GM20431 (cell line): ENCODE data around the gene ISCA2.
"Not testable (repeated sequence)": the region's sequence is repeated elsewhere in the genome, so short reads cannot be mapped to it uniquely, and the experiment has no call there.

Experiments
- in situ Hi-C: fragments of 300-500 bp; cut with MseI, MboI; formaldehyde crosslinking; loops from one replicate; pipeline ENCODE4 v1.15.0; 2020; ENCODE audit warnings: low sequenced_read_pairs; ENCODE audit not compliant: unreplicated experiment

ISCA2 gene, protein sequence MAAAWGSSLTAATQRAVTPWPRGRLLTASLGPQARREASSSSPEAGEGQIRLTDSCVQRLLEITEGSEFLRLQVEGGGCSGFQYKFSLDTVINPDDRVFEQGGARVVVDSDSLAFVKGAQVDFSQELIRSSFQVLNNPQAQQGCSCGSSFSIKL

DNA sequence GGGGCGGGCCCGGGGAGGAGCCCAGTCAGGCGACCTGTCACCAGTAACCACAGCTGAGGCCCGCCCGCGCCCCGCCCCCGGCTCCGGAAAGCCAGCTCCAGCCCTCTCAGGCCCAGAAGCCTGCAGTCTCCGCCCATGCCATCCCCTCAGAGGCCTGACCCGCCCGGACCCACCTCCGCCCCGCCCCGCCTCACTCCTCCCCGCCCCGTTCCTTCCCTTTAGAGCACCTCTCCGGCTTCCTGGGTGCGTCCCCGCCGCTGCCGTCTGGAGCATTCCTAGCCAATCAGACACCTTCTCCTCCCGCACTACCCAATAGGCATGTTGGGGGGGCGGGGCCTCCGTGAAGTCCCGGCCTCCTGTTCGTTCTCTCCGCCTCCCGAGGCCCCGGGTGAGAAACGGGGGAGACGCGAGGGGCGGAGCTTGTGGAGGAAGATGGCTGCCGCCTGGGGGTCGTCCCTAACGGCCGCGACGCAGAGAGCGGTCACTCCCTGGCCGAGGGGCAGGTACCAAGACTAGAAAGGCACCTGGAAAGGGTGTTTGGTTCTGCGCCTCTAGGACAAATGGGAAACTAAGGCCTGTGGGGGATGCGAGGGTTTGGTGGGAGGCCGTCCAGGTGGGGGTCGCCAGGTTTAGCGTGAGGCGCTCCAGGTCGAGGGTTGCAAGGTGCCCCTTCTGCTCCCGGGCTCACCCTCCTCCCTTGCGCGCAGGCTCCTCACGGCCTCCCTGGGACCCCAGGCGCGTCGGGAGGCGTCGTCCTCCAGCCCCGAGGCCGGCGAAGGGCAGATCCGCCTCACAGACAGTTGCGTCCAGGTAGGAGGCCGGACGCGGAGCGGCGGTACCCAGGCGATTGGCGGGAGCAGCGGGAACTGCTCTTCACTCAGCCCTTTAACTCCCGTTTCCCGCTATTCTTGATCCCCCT lies at the start of gene ISCA2:
TSS of gene ISCA2 (plus strand) at position 423 of the 919 bp plus-strand sequence. CDS start at position 433, 10 bp downstream.
- in situ Hi-C loops, result loop anchor here (25.0 kb wide), 1 partner anchor 131 kb away; no protein-coding TSS in a partner anchor

DNA sequence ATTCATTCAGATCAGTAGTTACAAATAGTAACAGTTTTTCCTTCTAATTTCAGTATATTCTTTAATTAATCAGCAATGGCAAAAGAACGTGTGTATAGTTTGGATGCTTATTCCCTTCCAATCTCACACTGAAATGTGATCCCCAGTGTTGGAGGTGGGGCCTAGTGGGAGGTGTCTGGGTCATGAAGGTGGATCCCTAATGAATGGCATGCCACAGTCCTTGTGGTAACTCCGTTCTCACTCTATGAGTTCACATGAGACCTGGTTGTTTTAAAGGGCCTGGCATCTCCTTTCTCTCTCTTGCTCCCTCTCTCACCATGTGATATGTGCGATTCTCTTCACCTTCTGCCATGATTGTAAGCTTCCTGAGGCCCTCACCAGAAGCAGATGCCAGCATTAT lies 48.7 kb upstream of the ISCA2 start:
- in situ Hi-C loops, result no loop called here

DNA sequence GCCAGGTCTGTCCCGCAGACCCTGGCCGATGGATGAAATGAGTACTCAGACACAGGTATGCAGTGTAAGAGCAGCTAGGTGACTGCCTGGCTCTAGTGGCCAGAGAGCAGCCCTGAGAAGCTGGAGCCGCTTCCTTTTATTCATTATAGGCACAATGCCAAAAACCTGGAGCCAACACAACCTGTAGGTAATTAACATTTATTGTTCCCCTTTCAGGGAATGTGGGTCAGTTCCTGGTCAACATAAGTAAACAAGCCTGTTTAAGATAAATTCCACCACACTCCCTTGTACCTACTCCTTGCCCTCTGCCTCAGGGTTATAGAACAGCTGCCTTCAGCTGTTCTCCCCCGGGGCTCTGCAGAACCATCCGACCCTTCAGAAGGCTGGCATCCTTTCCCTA lies 39.2 kb upstream of the ISCA2 start:
- in situ Hi-C loops, result not testable (repeated sequence)

DNA sequence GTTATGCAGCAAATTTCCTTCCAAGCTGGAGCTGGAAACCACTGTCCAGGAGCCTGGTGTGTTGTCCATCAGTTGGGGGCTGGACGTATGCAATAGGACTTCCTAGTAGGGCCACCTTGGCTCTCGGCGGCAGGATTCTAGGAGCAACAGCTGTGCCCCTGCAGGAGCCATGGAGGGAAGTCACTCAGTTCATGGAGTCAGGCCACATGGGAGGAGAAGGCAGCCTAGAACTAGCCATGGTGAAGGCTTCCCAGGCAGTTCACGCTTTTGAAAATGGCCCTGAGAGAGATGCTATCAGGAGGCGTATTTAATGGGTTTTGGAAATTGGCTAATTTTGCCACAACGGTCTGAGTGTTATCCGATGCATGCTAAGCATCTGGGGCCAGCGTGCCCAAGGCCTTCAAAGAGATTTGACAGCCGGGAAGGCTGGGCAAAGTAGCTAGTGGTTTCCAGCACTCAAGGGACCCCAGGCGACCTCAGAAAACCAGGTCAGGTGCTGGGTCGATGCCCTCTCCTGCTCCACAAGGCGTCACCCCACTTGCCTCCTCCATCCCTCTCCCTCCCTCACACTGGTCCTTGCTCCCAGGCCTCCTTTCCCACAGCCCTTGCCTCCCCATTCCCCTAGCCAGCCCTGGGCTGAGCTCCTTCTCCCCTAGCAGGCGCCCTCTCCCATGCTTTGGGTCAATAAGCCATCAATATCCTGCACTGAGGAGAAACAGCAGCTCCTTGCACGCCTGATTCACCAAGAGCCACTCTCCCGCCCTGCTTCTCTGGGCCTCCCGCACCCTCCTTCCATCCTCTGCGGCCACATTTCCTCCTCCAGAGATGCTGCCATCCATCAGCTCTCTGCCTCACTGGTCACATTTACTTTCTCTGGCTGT lies 36.6 kb upstream of the ISCA2 start:
- in situ Hi-C loops, result no loop called here

DNA sequence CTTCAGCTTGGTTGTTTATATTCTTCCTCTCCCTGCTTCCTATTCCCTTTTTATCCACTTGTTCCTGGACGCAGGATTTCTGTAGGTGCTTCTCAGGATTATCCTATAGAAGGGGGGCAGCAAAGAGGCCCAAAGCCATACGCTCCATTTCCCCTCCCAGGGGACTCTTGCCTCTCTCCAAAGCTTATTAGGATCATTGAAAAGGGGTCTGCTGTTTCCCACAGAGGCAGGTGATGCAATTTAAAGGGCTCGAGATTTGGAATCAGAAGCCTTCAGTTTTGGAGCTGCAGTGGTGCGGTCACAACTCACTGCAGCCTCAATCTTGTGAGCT lies 36.0 kb upstream of the ISCA2 start:
- in situ Hi-C loops, result no loop called here

DNA sequence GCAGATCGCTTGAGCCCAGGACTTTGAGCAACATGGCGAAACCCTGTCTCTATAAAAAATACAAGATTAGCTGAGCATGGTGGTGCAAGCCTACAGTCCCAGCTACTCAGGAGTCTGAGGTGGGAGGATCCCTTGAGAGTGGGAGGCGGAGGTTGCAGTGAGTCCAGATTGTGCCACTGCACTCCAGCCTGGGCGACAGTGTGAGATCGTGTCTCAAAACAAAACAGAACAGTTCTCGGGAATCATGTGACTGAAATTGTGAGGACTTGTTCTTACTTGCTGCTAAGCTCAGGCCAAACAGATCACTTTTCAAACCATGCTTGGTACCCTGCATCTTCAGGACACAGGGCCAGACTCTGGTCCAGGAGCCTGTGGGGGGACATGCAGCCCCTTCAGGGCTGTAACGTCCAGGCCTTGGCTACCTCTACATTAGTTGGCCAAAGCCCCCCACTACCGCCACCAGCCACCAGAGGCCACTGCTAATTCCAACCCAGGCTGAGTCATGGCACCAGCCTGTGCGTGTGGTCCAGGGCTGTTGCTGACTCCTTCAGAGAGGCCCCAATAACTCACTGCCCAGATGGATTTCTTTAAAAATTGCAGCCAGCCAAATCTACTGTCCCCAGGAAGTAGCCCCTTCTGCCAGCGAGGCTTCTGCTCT lies 34.1 kb upstream of the ISCA2 start:
- in situ Hi-C loops, result no loop called here

DNA sequence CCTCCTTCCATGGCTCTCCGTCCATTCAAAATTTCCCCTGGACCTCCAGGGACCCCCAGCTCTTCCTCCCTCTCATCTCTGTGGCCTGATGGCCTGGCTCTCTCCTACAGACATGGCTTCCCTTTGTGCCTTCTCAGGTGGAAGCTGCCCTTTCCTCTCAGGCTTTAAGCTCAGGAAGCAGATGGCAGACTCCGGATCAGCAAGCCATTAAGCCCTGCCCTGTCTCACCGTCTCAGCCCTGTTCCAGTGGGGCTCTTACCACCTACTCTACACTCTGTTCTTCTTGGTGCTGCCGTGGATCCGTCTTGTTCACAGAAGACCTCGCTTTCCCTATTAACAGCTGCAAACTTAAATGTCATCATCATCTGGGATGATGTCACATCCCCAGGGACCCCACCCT lies 33.6 kb upstream of the ISCA2 start:
- in situ Hi-C loops, result no loop called here

DNA sequence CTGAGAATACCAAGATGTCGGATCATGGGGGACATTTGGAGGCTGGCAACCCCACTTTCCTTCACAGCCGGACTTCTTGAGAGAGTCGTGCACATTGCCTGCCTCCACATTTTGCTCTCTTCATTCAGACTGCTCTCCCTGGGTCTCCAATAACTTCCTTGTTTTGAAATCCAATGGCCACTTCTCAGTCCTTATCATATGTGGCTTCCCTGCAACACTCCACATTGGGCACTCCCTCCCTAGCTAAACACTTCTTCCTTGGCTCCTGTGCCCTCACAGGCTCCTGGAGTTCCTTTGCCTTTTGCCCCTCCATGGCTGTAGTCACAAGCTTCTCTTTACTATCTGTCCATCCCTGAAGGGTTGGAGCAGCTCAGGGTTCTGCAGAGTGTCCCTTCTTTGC lies 30.6 kb upstream of the ISCA2 start:
- in situ Hi-C loops, result no loop called here

DNA sequence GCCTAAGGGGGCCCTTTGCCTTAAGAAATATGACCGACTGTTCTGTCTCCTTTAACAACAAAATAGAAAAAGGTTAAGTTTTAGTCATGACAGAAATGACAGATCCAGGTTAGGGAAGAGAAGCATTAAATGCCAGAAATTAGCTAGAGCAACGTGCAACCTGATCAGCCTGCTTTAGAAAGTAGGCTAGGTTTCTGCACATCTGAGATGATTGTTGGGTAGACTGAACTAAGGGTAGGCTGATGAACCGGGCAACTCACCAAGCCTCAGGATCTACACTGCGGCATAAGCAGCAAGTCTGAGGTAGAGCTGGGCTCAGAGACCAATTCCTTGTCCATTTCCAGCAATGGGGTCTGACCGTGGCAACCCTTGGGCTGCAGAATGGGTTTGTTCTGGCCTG lies 29.9 kb upstream of the ISCA2 start:
- in situ Hi-C loops, result no loop called here

DNA sequence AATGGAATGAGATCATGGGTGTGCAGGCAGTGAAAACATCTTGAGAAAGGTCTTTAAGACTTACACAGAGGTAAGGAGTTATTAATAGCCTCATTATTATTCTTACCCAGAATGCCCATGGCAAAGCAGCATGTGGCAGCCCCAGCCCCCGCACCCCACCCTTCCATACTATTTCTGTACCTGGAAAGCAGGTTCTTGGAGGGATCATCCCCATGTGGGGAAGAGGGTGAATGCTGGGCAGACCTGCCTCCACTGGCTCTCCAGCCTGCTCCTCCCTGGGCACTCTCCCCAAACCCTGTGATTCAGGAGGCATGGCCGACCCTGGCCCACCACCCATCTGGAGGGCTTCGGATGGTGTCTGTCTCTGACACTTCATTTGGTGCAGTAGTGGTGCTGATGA lies 28.8 kb upstream of the ISCA2 start:
- in situ Hi-C loops, result no loop called here

DNA sequence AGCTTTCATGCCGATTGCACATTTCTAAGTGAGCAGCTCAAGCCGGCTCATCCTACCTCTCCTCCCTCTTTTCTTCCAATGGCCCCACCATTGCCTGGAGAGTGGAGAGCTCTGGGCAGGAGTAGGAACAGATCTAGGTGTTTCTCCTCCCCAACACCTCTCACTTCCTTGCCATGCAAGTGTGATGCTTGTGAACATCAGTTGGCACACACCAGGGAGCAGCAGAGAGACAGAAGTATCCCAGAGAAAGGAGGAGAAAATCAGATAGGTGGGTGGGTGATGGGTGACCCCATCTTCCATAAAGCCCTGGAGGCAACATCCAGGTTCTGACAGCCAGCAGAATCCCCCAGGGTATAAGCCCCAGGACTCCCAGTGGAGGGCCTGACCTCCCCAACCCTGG lies 28.2 kb upstream of the ISCA2 start:
- in situ Hi-C loops, result no loop called here

DNA sequence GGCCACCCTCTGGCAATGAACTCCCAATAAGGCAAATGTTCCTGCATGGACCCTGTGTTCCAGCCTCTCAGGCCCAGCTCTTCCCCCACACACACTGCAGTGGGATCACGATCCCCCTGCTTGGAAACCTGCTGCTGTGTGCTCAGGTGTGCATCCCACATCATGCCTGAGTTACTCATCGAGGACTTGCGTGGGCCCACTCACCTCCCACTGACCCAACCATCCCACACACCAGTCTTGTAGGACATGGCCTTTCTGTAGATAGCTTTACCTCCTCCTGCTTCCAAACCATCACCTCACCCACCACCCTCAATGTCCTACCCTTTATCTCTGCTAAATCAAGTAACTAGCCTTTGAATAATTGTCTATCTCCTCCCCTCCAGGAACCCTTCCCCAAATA lies 25.1 kb upstream of the ISCA2 start:
- in situ Hi-C loops, result no loop called here

DNA sequence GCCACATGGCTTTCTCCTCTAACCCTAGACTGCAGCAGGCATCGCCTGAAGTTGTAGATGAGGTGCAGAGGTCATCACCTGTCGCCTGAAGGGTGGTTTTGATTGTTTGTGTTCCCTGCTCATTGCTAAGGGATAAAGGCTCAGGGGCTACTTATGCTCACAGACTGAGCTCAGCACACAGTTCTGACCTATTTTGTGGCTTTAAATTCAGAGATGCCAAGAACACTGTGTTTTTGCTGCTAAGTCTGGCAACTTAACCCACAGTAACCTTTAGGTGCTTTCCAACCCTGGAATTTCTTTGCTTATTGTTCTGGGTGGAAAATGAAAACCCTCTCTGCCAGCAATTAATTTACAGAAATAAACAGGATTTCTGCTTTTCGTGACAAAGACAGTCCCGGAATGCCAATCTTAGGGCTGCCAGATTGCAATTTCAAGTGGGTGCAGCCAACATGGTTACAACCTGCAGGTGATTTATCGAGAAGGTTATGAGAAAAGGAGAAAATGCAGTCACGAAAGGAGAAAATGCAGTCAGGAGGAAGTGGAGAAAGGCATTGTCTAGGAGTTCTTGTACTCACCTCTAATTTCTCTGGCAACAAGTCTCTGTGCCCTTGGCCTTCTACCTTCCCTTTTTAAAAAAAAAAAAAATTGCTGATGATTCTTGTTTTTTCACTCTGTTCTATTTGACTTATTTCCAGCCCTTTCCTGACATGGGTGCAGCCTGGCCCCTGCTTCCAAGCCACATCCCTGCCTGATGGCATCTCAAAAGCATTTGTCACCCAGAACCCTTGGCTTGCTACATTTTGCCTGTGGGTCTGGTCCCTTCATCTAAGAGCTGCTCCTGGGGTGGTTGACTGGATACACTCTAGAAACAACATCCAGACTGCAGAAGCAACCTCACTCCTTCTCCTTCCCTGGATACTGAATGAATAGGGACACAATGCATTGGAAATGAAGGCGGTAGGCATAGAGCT lies 23.7 kb upstream of the ISCA2 start:
- in situ Hi-C loops, result no loop called here

DNA sequence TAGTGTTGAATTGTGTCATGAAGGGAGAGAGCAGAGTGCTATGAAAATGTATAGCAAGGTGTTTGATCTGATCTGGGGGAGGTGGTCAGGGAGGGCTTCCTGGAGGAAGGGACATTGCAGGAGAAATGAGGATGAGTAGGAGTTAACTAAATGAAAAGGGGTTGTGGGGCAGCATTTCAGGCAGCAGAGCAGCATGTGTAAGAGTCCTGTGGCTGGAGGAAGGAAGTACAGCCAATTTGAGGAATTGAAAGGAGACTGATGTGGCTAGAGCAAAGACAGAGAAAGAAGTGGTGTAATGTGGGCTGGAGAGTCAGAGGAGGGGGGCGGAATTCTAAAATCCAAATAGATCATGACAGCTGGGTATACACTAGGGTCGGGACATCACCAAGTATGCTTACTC lies 21.0 kb upstream of the ISCA2 start:
- in situ Hi-C loops, result no loop called here

DNA sequence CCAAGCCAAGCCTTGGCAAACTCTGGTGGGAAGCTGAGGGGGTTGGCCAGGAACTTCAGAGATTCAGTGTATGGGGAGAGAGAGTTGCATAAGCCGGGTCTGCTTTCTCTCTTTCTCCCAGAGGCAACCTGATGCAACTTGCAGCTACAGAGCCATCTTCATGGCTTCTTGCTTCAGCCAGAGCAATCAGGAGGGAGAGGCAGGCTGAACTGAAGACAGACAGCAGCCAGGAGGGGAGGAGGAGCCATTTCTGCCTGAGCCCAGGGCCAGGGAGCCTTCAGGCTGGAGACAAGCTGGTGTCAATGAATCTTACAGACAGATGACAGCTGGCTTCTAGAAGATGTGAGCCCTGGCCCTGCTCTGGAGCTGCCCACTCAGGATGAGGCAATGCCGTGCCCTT lies 19.2 kb upstream of the ISCA2 start:
- in situ Hi-C loops, result no loop called here

DNA sequence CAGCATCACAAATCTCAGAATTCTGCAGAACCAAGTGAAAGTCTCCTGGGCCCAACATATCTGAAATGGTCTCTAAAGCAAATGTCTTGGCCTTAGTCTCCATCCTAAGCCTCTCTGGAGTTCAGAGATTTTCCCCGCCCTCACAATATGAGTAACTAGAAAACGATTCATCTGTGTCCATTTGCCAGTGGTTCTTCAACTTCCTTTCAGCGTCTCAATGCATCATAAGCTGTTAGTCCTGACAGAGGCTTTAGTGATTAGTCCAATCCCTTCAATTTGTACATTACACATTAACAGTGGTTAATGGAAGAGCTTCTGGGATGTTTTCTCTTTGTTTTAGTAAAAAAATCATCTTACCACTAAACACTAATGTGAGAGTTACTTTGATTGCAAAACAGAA lies 17.9 kb upstream of the ISCA2 start:
- in situ Hi-C loops, result loop anchor here (25.0 kb wide), 1 partner anchor 113 kb away; no protein-coding TSS in a partner anchor

DNA sequence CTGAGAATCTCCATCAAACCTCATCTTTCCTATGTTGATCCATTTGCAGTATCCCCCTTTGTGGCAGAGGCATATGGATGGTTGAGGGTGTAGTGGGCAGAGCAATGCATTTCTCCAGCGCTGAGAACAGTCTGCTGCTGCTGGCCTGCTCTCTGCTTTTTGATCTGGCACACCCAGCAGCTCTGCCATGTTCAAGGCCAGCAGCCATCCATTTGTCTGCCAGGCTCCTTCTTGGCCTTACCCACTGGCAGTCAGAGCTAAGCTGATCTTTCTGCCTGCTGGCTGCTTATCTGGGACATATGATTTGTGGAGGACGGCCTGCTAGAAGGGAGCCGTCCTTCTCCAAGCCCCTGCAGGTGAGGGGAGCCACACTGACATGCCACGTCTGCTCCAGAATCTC lies 17.5 kb upstream of the ISCA2 start:
- in situ Hi-C loops, result loop anchor here (25.0 kb wide), 1 partner anchor 114 kb away; no protein-coding TSS in a partner anchor

DNA sequence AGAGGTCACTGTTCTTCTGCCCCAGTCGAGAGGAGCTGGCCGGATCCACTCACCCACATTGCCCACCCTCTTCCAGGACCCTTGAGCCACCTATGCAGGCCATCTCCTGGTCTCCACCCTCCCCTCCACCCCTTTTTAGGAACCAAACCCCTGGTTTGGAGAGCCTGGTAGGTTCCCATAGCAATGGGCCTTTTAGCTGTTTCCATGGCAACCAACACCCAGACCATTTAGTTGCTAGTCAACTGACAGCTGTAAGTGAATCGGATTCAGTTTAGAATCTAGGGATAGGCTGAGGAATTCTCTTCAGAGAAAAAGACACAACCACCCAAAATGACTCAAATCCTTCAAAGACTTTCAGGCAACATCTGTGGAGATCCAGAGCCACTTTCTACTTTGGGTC lies 17.0 kb upstream of the ISCA2 start:
- in situ Hi-C loops, result loop anchor here (25.0 kb wide), 1 partner anchor 114 kb away; no protein-coding TSS in a partner anchor
